GM10847 (cell line): ENCODE data around the gene GRPR.

Source experiments
- POLR2A ChIP-seq: IDR thresholded peaks from 2 replicates; pipeline ENCODE4 v1.6.1; 2011; ENCODE audit not compliant: insufficient read length; ENCODE audit errors: extremely low read depth

The GRPR gene

DNA sequence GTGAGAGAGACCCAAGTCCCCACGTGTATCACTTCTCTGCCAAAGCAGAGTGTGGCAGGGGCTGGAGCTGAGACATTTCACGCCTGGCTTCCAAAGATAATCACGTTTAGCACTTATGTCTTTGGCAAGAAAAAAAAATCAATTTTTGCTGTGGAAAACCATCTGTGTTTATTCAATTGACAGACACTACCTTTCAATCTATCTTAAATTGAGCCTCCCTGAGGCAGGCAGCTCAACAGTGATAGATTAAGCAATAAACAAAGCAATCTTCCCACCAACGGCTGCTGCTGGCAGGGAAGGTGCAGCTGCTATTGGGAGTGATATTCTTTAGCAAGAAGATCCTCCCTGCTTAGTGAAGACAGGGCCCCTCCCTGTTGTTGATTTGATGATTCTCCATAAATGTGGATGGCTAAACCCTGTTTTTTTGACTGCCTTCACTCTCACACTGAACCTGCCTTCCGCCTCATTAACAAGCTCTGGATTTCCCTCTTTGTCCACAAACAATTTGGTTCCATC lies 32.3 kb downstream of the GRPR start:
- no peak for TF ChIP-seq POLR2A

- TF ChIP-seq POLR2A = no peak
Observed at GRCh38 chrX:16156692-16157331, 33.4 kb downstream of the GRPR start.

- TF ChIP-seq POLR2A = no peak
Observed at GRCh38 chrX:16160729-16161128, 37.4 kb downstream of the GRPR start.

GRCh38 chrX:16162391-16162790 lies 39.0 kb downstream of the GRPR start:
- TF ChIP-seq POLR2A = no peak

DNA sequence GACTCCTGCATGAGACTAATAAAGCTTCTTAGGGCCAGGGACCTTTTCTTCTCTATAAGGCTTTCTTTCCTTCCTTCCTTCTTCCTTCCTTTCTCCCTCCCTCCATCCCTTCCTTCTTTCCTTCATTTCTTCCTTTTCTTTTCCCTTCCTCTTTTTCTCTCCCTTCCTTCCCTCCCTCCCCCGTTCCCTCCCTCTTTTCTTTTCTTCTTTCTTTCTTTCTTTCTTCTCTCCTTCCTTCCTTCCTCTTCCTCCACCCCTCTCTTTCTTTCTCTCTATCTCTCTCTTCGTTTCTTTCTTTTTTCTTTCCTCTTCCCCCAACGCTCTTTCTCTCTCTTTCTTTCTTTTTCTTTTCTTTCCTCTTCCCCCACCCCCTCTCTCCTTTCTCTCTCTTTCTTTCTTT lies 41.4 kb downstream of the GRPR start:
- no peak for TF ChIP-seq POLR2A

- TF ChIP-seq POLR2A = no peak
Observed at GRCh38 chrX:16167181-16167580, 43.8 kb downstream of the GRPR start, which contains the start of gene MAGEB17. MAGEB17 (plus strand) TSS chrX:16167481; CDS start chrX:16170383, 2,902 bp downstream.

DNA sequence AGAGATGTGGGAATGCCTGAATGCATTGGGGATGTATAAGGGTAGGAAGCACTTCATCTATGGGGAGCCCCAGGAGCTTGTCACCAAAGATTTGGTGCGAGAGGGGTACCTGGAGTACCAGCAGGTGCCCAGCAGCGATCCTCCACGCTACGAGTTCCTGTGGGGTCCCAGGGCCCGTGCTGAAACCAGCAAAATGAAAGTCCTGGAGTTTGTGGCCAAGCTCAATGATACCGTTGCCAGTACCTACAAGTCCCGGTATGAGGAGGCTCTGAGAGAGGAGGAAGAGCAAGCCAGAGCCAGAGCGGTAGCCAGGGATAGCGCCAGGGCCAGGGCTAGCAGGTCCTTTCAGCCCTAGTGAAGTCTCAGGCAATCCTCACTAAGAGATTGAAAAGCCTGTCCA lies 47.7 kb downstream of the GRPR start:
- TF ChIP-seq POLR2A = no peak

DNA sequence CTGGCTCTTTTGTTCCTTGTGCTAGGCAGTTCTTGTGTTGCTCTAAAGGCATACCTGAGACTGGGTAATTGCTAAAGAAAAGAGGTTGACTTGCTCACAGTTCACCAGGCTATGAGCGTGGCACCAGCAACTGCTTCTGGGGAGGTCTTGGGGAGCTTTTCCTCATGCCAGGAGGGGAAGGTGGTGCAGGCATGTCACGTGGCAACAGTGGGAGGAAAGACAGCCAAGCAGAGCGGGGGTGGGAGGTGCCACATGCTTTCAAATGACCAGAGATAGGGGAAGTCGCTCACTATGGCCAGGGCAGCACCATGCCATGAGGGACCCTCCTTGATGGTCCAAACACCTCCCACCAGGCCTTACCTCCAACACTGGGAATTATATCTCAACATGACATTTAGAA lies 48.6 kb downstream of the GRPR start:
- TF ChIP-seq POLR2A = no peak

DNA sequence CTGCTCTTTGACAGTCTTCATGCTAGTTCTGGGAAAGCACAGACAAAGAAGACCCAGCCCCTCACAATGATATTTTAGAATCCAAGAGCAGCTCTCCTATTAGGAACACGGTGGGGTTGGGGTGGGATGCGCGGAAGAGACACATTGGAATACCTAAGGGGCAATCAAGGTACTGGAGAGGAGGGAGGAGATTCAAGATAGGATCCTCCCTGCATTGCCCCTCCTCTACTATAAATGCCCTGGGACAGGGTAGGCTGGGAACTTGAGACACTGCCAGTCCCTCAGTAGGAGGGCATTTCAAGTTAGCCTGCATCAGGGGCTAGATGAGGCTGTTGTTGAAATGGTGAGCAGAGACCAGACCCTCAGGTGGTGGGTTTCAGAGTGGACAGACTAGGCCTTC lies 49.0 kb downstream of the GRPR start:
- TF ChIP-seq POLR2A = no peak

- no peak for TF ChIP-seq POLR2A
Observed at GRCh38 chrX:16175329-16176061, 52.1 kb downstream of the GRPR start.

DNA sequence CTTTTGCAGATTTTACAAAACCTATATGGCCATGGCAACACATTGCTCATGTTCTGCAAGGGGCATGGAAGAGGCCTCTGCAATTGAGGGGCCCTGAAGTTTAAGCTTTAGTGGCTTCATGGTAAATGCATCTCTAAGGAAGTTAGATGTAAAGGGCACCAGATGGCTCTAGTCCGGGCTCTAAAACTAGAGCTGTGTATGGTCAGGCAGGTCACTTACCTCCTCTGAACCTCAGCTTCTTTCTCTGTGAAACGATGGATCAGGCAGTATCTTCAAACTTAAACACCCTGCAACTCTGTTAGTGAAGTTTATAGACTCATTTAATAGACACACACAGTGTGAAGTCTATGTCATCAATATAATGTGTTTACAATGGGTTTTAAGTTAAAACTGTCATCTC lies 53.9 kb downstream of the GRPR start:
- TF ChIP-seq POLR2A = no peak

- no peak for TF ChIP-seq POLR2A
Observed at GRCh38 chrX:16185725-16186136, 62.4 kb downstream of the GRPR start.

DNA sequence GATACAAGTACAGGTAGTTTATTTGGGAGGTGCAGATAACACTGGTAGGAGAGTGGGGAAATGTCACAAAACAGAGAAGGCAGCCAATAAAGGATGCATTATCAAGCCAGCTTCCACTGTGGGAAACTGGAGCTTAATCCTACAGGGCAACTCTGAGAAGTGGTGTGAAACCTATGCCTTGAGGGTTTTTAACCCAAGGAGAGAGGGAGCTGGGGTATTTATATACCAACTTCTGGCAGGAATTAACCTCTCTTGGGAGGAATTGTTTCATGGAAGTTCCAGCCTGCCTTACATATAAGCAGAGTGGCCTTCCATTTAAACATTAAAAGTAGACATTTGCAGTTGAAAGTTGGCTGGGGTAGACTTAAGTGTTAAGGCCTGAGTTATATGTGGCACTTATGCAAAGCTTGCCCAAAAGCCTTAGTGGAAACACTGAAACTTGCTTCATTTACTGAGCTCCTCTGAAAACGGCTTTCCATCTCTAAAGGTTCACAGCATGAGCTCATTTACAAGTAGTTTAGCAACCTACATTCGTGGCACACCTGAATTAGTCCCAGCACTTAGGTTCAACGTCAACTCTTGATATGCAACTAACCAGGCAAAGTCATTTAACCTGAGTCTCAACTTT lies 63.1 kb downstream of the GRPR start:
- TF ChIP-seq POLR2A = no peak

DNA sequence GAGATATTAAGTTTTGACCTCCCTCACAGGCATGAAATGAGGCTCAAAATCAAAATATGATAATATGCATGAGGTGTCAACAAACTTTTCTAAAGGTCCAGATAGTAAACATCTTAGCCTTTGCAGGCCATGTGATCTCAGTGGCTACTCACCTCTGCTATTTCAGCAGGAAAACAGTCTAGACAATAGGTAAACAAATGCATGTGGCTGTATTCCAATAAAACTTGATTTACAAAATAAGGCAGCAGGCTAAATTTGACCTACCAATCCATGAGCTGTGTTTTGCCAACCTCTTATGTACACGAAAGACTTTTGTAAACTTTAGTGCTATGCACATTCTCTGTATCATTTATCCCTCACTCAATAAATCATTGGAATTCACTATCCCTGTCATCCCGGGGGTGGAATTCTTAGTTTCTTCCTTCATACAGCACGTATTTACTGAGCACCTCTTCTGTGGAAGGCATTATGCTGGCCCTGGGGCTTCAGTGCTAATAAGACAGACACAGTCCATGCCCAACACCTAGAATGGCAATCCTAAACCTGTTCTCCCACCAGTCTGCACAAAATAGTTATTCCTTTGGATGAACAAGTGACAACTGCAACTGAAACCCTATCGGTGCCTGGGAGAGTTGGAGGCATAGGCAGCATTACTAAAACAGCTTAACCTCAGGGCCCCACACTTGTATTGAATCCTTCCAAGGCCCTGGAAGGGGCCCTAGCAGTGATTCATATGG lies 63.8 kb downstream of the GRPR start:
- TF ChIP-seq POLR2A = no peak

- no peak for TF ChIP-seq POLR2A
Observed at GRCh38 chrX:16188687-16189086, 65.3 kb downstream of the GRPR start.
